ENCODE measurements around the gene OPA3. TPM values are rescaled to one million over a fixed set of nuclear protein-coding genes. Genes with fewer than 3 reads are reported as not detected.

The OPA3 gene
- total and polyA plus RNA-seq, 10 of the 15 experiments (the other 5 are each of a cell fraction or from before 2014, with no cell fraction given), result 2.2 to 24.3 (median 13.3) TPM

- TF ChIP-seq BMI1 (IDR thresholded peaks at IDR 0.05; ENCODE audit: borderline replicate concordance) (no peak), MYB (IDR thresholded peaks at IDR 0.05; ENCODE audit: borderline replicate concordance, low read depth, low read length) (no peak), ATF7 (IDR thresholded peaks at IDR 0.05; ENCODE audit: low read depth) (peak; percentile 43), CHD1 (IDR thresholded peaks at IDR 0.05; ENCODE audit: low read depth, low read length) (no peak; the same call in 1 of the 2 replicates), DPF2 (IDR thresholded peaks at IDR 0.05) (no peak), YY1 (IDR thresholded peaks at IDR 0.05; ENCODE audit: low read depth, low read length) (peak; percentile 61; the same call in 1 of the 2 replicates), E2F4 (IDR thresholded peaks at IDR 0.05; ENCODE audit: low read depth, low read length) (peak; percentile 20; the same call in 1 of the 2 replicates), PAX5 (IDR thresholded peaks at IDR 0.05; ENCODE audit: borderline replicate concordance, low read depth, low read length) (no peak), HCFC1 (IDR thresholded peaks at IDR 0.05; ENCODE audit: low read length) (peak; percentile 55; the same call in 1 of the 2 replicates), SPI1 (IDR thresholded peaks at IDR 0.05; ENCODE audit: borderline replicate concordance, insufficient read depth, low read depth, low read length) (no peak), NFXL1 (IDR thresholded peaks at IDR 0.05; ENCODE audit: borderline replicate concordance) (no peak), NFIC (IDR thresholded peaks at IDR 0.05; ENCODE audit: low read depth, low read length) (no peak), STAT1 (conservative IDR thresholded peaks at IDR 0.05) (peak; percentile 36; the same call in 1 of the 2 replicates), EED (IDR thresholded peaks at IDR 0.05; ENCODE audit: low read depth) (no peak), CEBPZ (IDR thresholded peaks at IDR 0.05; ENCODE audit: low read depth, low read length) (no peak), SMARCA5 (IDR thresholded peaks at IDR 0.05) (peak; percentile 45; the same call in 1 of the 2 replicates), RELB (IDR thresholded peaks at IDR 0.05; ENCODE audit: low read depth) (peak; percentile 95), MAX (IDR thresholded peaks at IDR 0.05; ENCODE audit: low read depth, low read length) (peak; percentile 84), SIX5 (IDR thresholded peaks at IDR 0.05; ENCODE audit: low read depth, low read length, severe bottlenecking) (no peak), SMAD5 (IDR thresholded peaks at IDR 0.05; ENCODE audit: low read depth) (peak; percentile 93), TCF7 (IDR thresholded peaks at IDR 0.05; ENCODE audit: borderline replicate concordance) (no peak), SMAD1 (IDR thresholded peaks at IDR 0.05; ENCODE audit: low read depth, partially characterized antibody) (no peak), CBFB (IDR thresholded peaks at IDR 0.05; ENCODE audit: low read depth) (peak; percentile 81), NR2F1 (conservative IDR thresholded peaks at IDR 0.05) (peak; percentile 39), POU2F2 (IDR thresholded peaks at IDR 0.05; ENCODE audit: borderline replicate concordance, low read depth, low read length) (peak; percentile 97), RCOR1 (conservative IDR thresholded peaks at IDR 0.05; ENCODE audit: low read depth, low read length) (no peak)
Observed at GRCh38 chr19:45506989-45507871, 77.4 kb downstream of the OPA3 start, which contains the start of gene VASP (continued).

All from GM12878 (cell line).